HG03439 (cell line): ENCODE measurements around the gene PDE1A.

Experiments used
- ATAC-seq: cut with Tn5 transposase; IDR thresholded peaks from one replicate; pipeline ENCODE4 v1.9.1; 2021; ENCODE audit warnings: mild to moderate bottlenecking, moderate library complexity; ENCODE audit not compliant: unreplicated experiment

PDE1A gene

DNA sequence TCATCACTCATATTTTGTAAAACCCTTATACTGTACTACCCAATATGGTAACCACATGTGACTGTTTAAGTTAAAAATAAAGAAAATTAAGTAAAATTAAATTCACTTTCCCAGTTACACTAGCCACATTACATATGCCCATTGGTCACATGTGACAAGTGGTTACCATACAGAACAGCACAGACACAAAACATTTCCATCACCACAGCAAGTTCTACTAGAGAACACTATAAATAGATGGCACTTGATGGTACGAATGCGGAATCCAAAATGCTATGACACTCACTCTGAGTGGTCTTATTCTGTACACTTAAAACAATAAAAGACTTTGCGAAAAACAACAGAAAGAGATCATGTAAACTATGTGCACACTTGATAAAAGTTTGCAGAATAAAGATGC lies 202.2 kb downstream of the PDE1A start:
- ATAC-seq: no peak

- ATAC-seq: no peak
These were observed 205.8 kb downstream of the PDE1A start for GRCh38 chr2:182220998-182221397.

DNA sequence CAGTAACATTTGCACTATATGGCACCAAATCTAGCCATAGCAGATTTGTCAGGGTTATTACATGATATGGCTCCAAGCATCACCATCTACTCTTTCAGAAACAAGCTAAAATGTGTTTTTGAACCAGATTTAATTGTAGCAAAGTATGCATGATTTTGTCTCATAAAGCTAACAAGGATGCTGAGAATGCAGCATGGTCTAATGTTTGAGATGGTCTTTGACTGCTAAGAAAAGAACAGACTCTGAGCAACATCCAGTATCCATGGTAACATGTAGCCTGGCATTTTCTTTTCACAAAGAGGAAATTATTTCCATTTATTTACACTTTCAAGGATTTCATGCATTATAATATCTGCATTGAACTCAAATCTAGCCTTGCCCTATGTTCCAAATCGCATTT lies 206.5 kb downstream of the PDE1A start:
- no peak for ATAC-seq

DNA sequence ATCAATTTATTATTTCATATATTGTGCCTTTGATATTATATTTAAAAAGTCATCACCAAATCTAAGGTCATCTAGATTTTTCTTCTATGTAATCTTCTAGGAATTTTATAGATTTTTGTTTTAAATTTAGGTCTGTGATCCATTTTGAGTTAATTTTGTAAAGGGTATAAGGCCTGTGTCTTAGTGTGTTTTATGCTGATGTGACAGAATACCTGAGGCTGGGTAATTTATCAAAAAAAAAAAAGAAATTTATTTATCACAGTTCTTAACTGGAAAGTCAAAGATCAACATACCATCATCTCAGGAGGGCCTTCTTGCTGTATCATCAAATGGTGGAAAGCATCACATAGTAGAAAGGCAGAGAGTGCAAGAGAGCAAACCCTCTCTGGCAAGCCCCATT lies 216.2 kb downstream of the PDE1A start:
- no peak for ATAC-seq

DNA sequence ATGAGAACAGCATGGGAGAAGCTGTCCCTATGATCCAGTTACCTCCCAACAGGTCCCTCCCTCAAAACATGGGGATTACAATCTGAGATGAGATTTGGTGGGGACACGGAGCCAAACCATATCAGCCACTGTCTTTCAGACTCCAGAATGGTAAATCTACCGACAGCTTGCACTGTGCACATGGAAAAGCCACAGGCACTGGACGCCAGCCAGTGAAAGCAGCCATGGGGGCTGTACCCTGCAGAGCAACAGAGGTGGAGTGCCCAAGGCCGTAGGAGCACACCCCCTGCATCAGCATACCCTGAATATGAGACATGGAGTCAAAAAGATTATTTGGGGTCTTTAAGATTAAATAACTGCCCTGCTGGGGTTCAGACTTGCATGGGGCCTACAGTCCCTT lies 218.4 kb downstream of the PDE1A start:
- no peak for ATAC-seq

- ATAC-seq: peak; percentile 82
These were observed 219.6 kb downstream of the PDE1A start for GRCh38 chr2:182207049-182207746.

- no peak for ATAC-seq
These were observed 229.3 kb downstream of the PDE1A start for GRCh38 chr2:182197529-182197928.

DNA sequence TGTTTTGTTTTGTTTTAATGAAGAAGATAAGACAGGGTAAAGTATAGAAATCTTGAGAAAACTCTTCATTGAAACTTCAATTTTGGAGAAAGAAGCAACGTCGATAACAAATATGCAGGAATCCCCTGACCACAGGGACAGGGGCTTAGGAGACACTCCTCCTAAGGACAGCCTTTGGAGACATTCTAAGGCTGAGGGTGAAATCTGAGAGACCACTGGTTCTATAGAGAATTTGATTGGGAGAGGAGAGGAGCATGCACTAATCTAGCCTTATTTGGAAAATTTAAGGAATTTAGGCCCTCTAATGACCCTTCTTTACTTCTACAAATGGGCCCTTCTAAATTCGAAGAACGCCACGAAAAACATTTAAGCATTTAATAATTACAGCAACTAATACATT lies 233.5 kb downstream of the PDE1A start:
- ATAC-seq: no peak

GRCh38 chr2:182191061-182191460 lies 235.8 kb downstream of the PDE1A start:
- no peak for ATAC-seq

DNA sequence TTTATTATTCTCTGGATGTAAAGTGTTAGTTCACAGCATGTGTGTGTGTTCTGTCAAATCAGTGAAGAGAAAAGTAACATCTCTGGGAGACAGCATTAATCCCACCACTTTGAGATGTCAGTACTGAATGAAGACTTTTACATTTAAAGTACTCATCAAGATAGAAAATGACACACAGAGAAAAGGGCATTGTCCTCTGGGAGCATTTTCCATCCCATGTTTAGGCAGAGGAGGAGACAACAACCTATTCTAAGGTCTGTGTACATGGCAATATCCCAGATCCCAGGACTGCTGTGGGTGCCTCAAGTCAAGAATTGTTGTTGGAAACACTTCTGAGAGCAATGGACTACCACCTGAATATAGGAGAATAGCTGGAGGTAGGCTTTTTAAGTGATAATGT lies 239.7 kb downstream of the PDE1A start:
- ATAC-seq: no peak

GRCh38 chr2:182186132-182186735 lies 240.6 kb downstream of the PDE1A start:
- ATAC-seq: no peak

- no peak for ATAC-seq
These were observed 244.4 kb downstream of the PDE1A start for GRCh38 chr2:182182436-182182835.

- no peak for ATAC-seq
These were observed 245.5 kb downstream of the PDE1A start for GRCh38 chr2:182181381-182181780.

DNA sequence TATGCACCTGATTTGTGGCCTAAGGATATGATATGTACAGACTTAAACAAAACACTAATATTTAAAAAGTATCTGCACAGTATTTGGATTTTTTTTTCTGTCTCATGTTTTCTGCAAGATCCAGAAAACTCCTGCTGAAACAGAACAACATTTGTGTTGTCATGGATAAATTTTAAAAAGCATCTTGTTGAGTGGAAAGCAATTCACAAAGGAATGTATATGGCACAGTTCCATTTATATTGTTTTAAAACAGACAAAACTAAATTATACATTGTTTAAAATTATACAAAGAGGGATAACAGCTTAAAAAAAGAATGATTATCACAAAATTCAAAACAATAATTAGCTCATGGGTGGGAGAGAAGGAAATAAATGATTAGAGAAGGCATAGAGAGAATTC lies 247.7 kb downstream of the PDE1A start:
- no peak for ATAC-seq

GRCh38 chr2:182173944-182174622 lies 252.8 kb downstream of the PDE1A start:
- no peak for ATAC-seq

- ATAC-seq: no peak
These were observed 256.5 kb downstream of the PDE1A start for GRCh38 chr2:182170341-182170740.

- ATAC-seq: no peak
These were observed 259.0 kb downstream of the PDE1A start for GRCh38 chr2:182167882-182168281.

DNA sequence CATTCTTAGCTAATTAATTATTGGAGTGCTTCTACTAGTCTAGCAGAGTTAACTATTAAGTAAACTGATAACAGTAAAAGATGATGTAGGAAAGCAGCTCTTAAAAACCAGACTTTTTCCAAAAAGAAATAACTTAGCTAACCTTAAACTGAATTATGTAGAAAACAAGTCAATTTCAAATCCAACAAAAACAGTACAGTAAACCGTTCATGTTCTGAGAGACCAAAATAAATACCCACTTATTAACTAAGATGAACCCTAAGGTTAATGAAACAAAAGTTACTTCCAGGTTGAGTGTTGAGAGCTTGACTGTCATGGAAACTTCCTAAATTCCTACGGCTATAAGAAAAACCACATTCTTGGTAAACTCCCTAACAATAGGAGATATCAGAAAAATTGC lies 260.0 kb downstream of the PDE1A start:
- ATAC-seq: no peak

- ATAC-seq: no peak
These were observed 260.4 kb downstream of the PDE1A start for GRCh38 chr2:182166406-182166805.

DNA sequence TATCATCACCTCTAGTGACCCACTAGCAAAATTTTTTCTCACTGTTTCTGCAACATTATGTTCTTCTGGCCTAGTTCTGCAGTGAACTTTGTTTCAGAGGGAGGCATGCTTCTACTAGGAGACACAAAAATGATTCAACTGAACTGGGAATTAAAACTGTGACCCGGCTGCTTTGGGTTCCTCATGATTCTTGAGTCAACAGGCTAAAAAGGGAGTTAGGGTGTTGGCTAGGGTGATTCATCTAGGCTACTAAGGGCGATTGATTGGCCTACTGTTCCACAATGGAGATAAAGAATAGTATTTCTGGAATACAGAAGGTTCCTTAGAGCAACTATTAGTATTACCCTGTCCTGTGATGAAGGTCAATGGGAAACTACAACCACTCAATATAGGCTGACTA lies 261.6 kb downstream of the PDE1A start:
- ATAC-seq: no peak

GRCh38 chr2:182164686-182165085 lies 262.1 kb downstream of the PDE1A start:
- no peak for ATAC-seq

GRCh38 chr2:182163878-182164277 lies 263.0 kb downstream of the PDE1A start:
- no peak for ATAC-seq
